Fibroblast of lung (primary cell): ENCODE measurements around the gene PHLDB1. TPM values are rescaled to one million over a fixed set of nuclear protein-coding genes. Genes with fewer than 3 reads are reported as not detected.

Experiments
- DNase-seq, 2 donors: peaks; one replicate each; pipeline versions ENCODE4 v3.0.0 to v3.0.0-alpha.2; 2010; ENCODE audit warnings: low read depth in 2 of 2
- H2AFZ ChIP-seq: 2 replicates; pipeline ENCODE4 v1.5.1; 2012; ENCODE audit warnings: low read length, control low read depth, inconsistent platforms
- H3K27ac ChIP-seq: 2 replicates; pipeline ENCODE4 v1.5.1; 2011; ENCODE audit warnings: low read length, control low read depth; ENCODE audit not compliant: insufficient read depth
- H3K27me3 ChIP-seq: 2 replicates; pipeline ENCODE4 v1.5.1; 2011; ENCODE audit warnings: mild to moderate bottlenecking, low read length; ENCODE audit not compliant: control insufficient read depth, insufficient read depth
- H3K36me3 ChIP-seq: 2 replicates; pipeline ENCODE4 v1.5.1; 2011; ENCODE audit warnings: low read length; ENCODE audit not compliant: control insufficient read depth, insufficient read depth
- H3K4me1 ChIP-seq: 2 replicates; pipeline ENCODE4 v1.5.1; 2011; ENCODE audit warnings: low read length; ENCODE audit not compliant: control insufficient read depth, insufficient read depth; ENCODE audit errors: extremely low read depth
- H3K4me2 ChIP-seq: 2 replicates; pipeline ENCODE4 v1.5.1; 2011; ENCODE audit warnings: low read length, control low read depth; ENCODE audit not compliant: insufficient read depth; ENCODE audit errors: extremely low read depth
- H3K4me3 ChIP-seq, 4 experiments: fragments of 200-600 bp in 1 of 4; sonication (generic) in 1 of 4; replicated peaks in 1 of 4; 2 replicates each; pipeline ENCODE4 v1.5.1; 2011 to 2016; ENCODE audit warnings: low read length in 4 of 4, low read depth in 3 of 4, mild to moderate bottlenecking in 3 of 4, control low read depth in 2 of 4, inconsistent platforms in 1 of 4, mixed read lengths in 1 of 4; ENCODE audit not compliant: insufficient read depth in 1 of 4; ENCODE audit errors: control extremely low read depth in 1 of 4
- H3K79me2 ChIP-seq: 2 replicates; pipeline ENCODE4 v1.5.1; 2012; ENCODE audit warnings: mild to moderate bottlenecking, low read length, inconsistent platforms; ENCODE audit not compliant: control insufficient read depth, insufficient read depth
- H3K9ac ChIP-seq: 2 replicates; pipeline ENCODE4 v1.5.1; 2011; ENCODE audit warnings: mild to moderate bottlenecking, low read length, control low read depth; ENCODE audit not compliant: insufficient read depth
- H3K9me3 ChIP-seq: 2 replicates; pipeline ENCODE4 v1.5.1; 2012; ENCODE audit warnings: low read depth, low read length; ENCODE audit not compliant: control insufficient read depth, insufficient read depth
- H4K20me1 ChIP-seq: 2 replicates; pipeline ENCODE4 v1.5.1; 2011; ENCODE audit warnings: low read length; ENCODE audit not compliant: control insufficient read depth, insufficient read depth; ENCODE audit errors: extremely low read depth
- CTCF ChIP-seq, 2 donors: IDR thresholded peaks in 1 of 2; conservative IDR thresholded peaks in 1 of 2; 1 replicate in 1 of 2; 2 replicates in 1 of 2; pipeline ENCODE4 v1.5.1; 2011 to 2012; ENCODE audit warnings: low read length in 2 of 2, control low read depth in 1 of 2, inconsistent platforms in 1 of 2, low read depth in 1 of 2, mild to moderate bottlenecking in 1 of 2
- EZH2 ChIP-seq: IDR thresholded peaks from 2 replicates; pipeline ENCODE4 v1.5.1; 2012; ENCODE audit warnings: low read length, control low read depth, mild to moderate bottlenecking; ENCODE audit errors: missing control alignments
- polyA plus RNA-seq, 2 donors: library from polyadenylated mRNA; depleted of rRNA in 1 of 2; stranded (reverse) in 1 of 2; unstranded in 1 of 2; fragments of >200 nt; gene quantifications; 2 replicates each; pipeline ENCODE4 v1.2.1, GENCODE V29; 2011 to 2012; ENCODE audit warnings: missing spikeins in 1 of 2
- total RNA-seq: library from RNA; depleted of rRNA; stranded (reverse); fragments of >200 nt; gene quantifications from 2 replicates; pipeline ENCODE4 v1.2.1, GENCODE V29; 2014

Gene PHLDB1
- total and polyA plus RNA-seq, 2 donors (not counting 1 experiment from before 2014, with no cell fraction given): 51.4 to 59.0 TPM

- H3K4me2 ChIP-seq: no peak overlapping the region
- H3K4me1 ChIP-seq: peaks cover 43% of the 10 kb centered on the region
- H3K9ac ChIP-seq: no peak overlapping the region
- H3K27ac ChIP-seq: no peak overlapping the region
- H3K9me3 ChIP-seq: no peaks in the 10 kb centered on the region
- peaks cover 22% of the 10 kb centered on the region for H3K36me3 ChIP-seq
- H3K4me3 ChIP-seq: no peak overlapping the region
- no peak overlapping the region for H2AFZ ChIP-seq
- H4K20me1 ChIP-seq: no peaks in the 10 kb centered on the region
- DNase-seq: no peak
- TF ChIP-seq EZH2 (no peak), CTCF (conservative IDR thresholded peaks at IDR 0.05 in 1 of 2, IDR thresholded peaks at IDR 0.05 in 1 of 2; ENCODE audit: low read depth in 1 of 2, low read length in 2 of 2) (no peak)
- H3K27me3 ChIP-seq: no peaks in the 10 kb centered on the region
- peaks cover 43% of the 10 kb centered on the region for H3K79me2 ChIP-seq
These were observed 7.1 kb downstream of the PHLDB1 start for GRCh38 chr11:118614511-118614910.

GRCh38 chr11:118615282-118615975 is 8.0 kb downstream of the PHLDB1 start:
- TF ChIP-seq EZH2 (no peak), CTCF (conservative IDR thresholded peaks at IDR 0.05 in 1 of 2, IDR thresholded peaks at IDR 0.05 in 1 of 2; ENCODE audit: low read depth in 1 of 2, low read length in 2 of 2) (no peak)
- no peak overlapping the region for H3K4me2 ChIP-seq
- H3K79me2 ChIP-seq: peaks cover 35% of the 10 kb centered on the region
- no peaks in the 10 kb centered on the region for H3K9me3 ChIP-seq
- no peaks in the 10 kb centered on the region for H4K20me1 ChIP-seq
- no peaks in the 10 kb centered on the region for H3K27me3 ChIP-seq
- no peak overlapping the region for H3K9ac ChIP-seq
- no peak overlapping the region for H3K4me3 ChIP-seq
- H2AFZ ChIP-seq: no peak overlapping the region
- H3K36me3 ChIP-seq: peaks cover 22% of the 10 kb centered on the region
- DNase-seq: peak in 1 of 2 donors; percentile 58
- peaks cover 48% of the 10 kb centered on the region for H3K4me1 ChIP-seq
- peak overlapping the region; percentile 31 for H3K27ac ChIP-seq

DNA sequence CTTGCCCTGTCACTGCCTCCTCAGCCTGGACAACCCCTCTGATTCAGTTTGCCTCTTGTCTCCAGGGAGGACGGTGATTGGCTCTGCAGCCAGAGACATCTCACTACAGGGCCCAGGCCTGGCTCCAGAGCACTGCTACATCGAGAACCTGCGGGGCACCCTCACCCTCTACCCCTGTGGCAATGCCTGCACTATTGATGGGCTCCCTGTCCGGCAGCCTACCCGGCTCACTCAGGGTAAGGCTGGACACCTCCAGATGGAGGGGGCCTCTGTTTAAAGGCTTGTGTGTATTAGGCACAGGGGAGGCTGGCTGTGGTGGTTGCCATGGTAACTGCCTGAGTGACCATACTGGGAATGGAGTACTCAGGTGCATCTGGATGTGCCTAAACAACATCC is 8.6 kb downstream of the PHLDB1 start:
- Histone ChIP-seq H3K27ac (peak overlapping the region; percentile 31), H2AFZ (no peak overlapping the region), H3K4me3 (no peak overlapping the region), H4K20me1 (no peaks in the 10 kb centered on the region), H3K4me1 (peaks cover 50% of the 10 kb centered on the region), H3K9me3 (no peaks in the 10 kb centered on the region), H3K27me3 (no peaks in the 10 kb centered on the region), H3K4me2 (no peak overlapping the region), H3K36me3 (peaks cover 22% of the 10 kb centered on the region), H3K9ac (no peak overlapping the region), H3K79me2 (peaks cover 35% of the 10 kb centered on the region)
- DNase-seq: no peak
- TF ChIP-seq CTCF (conservative IDR thresholded peaks at IDR 0.05 in 1 of 2, IDR thresholded peaks at IDR 0.05 in 1 of 2; ENCODE audit: low read depth in 1 of 2, low read length in 2 of 2) (no peak), EZH2 (no peak)
